Calu3 (cell line): ENCODE data around the gene BBOF1. TPM values are rescaled to one million over a fixed set of nuclear protein-coding genes. Genes with fewer than 3 reads are reported as not detected.

Experiments used
- BruUV-seq: library from RNA; stranded (reverse); fragments of 400-500 nt; replicated peaks from 2 replicates; lab custom pipeline; 2021; lab: Mats Ljungman, UMichigan
- CTCF ChIA-PET: fragments of 300-600 bp; sonication (Branson Sonifier 250); formaldehyde crosslinking; loops from one replicate; lab custom pipeline; 2022; ENCODE audit warnings: antibody characterized with exemption; lab: Charles Lee
- DNase-seq: peaks from one replicate; pipeline ENCODE4 v3.0.0; 2022
- H3K27ac Mint-ChIP-seq: one replicate; pipeline ENCODE4 v1.8.0; 2022; ENCODE audit warnings: mixed read lengths; ENCODE audit not compliant: unreplicated experiment
- H3K27me3 Mint-ChIP-seq: one replicate; pipeline ENCODE4 v1.8.0; 2022; ENCODE audit warnings: mixed read lengths; ENCODE audit not compliant: unreplicated experiment
- H3K36me3 Mint-ChIP-seq: one replicate; pipeline ENCODE4 v1.8.0; 2022; ENCODE audit warnings: mild to moderate bottlenecking, moderate library complexity, mixed read lengths; ENCODE audit not compliant: insufficient read depth, unreplicated experiment
- H3K4me1 Mint-ChIP-seq: one replicate; pipeline ENCODE4 v1.8.0; 2022; ENCODE audit warnings: mild to moderate bottlenecking, low read depth, mixed read lengths; ENCODE audit not compliant: unreplicated experiment
- H3K4me3 Mint-ChIP-seq: one replicate; pipeline ENCODE4 v1.8.0; 2022; ENCODE audit warnings: mild to moderate bottlenecking, low read depth, moderate library complexity, mixed read lengths; ENCODE audit not compliant: unreplicated experiment
- H3K9me3 Mint-ChIP-seq: one replicate; pipeline ENCODE4 v1.8.0; 2022; ENCODE audit warnings: low read depth, mixed read lengths; ENCODE audit not compliant: unreplicated experiment
- intact Hi-C: fragments of 100-400 bp; cut with micrococcal nuclease; formaldehyde crosslinking; loops from one replicate; pipeline ENCODE4 v1.10.0; 2022; ENCODE audit not compliant: unreplicated experiment
- total RNA-seq: library from RNA; stranded (reverse); gene quantifications from 2 replicates; pipeline ENCODE4 v1.2.3, GENCODE V29; 2022
- TF ChIP-seq, protein P1 (sequence below): fragments of 200-600 bp; IDR thresholded peaks from one replicate; pipeline ENCODE4 v1.8.0; 2022; ENCODE audit warnings: antibody characterized with exemption; ENCODE audit not compliant: unreplicated experiment

Gene BBOF1
- total RNA-seq, 1 experiment from 2014 or later, result 1.3 TPM

GRCh38 chr14:74018174-74018585 is 969 bp upstream of the BBOF1 start:
- CTCF ChIA-PET, result interaction anchor here (0.6 to 0.7 kb wide), 2 partner anchors 21 to 453 kb away, joined by 3 read pairs; no protein-coding TSS in a partner anchor
- Mint-ChIP-seq H3K36me3 (peaks cover 19% of the 10 kb centered on the region), H3K27me3 (no peaks in the 10 kb centered on the region), H3K4me1 (peaks cover 7% of the 10 kb centered on the region), H3K4me3 (peak overlapping the region; percentile 67), H3K27ac (peak overlapping the region; percentile 73), H3K9me3 (no peaks in the 10 kb centered on the region)
- no peak for DNase-seq
- TSS peak; percentile 39 for BruUV-seq
- TF ChIP-seq, protein P1, sequence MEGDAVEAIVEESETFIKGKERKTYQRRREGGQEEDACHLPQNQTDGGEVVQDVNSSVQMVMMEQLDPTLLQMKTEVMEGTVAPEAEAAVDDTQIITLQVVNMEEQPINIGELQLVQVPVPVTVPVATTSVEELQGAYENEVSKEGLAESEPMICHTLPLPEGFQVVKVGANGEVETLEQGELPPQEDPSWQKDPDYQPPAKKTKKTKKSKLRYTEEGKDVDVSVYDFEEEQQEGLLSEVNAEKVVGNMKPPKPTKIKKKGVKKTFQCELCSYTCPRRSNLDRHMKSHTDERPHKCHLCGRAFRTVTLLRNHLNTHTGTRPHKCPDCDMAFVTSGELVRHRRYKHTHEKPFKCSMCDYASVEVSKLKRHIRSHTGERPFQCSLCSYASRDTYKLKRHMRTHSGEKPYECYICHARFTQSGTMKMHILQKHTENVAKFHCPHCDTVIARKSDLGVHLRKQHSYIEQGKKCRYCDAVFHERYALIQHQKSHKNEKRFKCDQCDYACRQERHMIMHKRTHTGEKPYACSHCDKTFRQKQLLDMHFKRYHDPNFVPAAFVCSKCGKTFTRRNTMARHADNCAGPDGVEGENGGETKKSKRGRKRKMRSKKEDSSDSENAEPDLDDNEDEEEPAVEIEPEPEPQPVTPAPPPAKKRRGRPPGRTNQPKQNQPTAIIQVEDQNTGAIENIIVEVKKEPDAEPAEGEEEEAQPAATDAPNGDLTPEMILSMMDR, result no peak
- intact Hi-C loops, result no loop called here

DNA sequence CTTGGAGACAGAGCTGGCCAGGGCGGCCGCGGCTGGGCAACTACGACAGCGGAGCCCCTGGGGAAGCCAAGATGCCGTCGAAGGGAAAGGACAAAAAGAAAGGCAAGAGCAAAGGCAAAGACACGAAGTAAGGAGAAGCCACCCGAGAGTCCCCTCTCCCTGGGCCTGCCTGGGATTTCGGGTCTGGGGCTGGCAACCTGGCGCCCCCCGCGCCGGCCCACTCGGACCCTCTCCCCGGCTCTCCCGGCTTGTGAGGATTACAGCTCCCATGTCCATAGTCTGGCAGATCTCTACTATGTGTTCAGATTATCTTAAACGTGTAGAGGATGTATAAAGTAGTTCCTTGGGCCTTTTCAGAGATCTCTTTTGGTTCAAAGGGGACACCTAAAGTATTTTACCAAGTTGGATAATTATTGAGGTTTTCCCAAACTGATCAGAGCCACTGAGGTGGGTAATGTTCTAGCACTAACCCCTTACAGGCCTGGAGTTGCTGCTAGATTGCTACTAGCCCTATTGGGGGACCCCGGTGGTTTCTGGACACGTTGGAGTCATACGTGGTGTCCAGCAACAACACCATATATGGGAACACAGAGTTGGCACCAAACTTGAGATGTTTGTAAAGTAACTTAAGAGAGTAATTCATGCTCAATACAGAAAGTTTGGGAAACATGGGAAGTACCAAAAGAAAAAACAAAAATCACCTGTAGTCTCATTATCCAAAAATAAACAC is 424 bp downstream of the BBOF1 start:
- CTCF ChIA-PET, result interaction anchor here (0.6 kb wide), 1 partner anchor 67 kb away, joined by 7 read pairs; no protein-coding TSS in a partner anchor
- Mint-ChIP-seq H3K4me1 (no peaks in the 10 kb centered on the region), H3K36me3 (peaks cover 19% of the 10 kb centered on the region), H3K27me3 (no peaks in the 10 kb centered on the region), H3K27ac (peak overlapping the region; percentile 73), H3K4me3 (peak overlapping the region; percentile 67), H3K9me3 (no peaks in the 10 kb centered on the region)
- intact Hi-C loops, result no loop called here
- BruUV-seq, result TSS peak; percentile 77
- TF ChIP-seq, protein P1, result no peak
- no peak for DNase-seq

DNA sequence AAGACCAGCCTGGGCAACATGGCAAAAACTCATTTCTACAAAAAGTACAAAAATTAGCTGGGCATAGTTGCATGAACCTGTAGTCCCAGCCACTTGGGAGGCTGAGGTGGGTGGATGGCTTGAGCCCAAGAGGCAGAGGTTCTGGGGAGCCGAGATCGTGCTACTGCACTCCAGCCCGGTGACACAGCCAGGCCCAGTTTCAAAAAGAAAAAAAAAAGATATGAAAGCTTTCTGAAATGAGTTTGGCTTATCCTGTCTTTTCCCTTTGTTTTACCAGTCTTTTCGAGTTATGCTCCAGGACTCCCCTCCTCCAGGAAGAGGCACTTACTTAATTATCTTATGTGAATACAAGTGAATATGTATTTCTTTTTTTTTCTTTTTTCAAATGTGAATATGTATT is 3.2 kb downstream of the BBOF1 start:
- Mint-ChIP-seq H3K9me3 (no peaks in the 10 kb centered on the region), H3K4me1 (no peaks in the 10 kb centered on the region), H3K27ac (no peak overlapping the region), H3K36me3 (peaks cover 19% of the 10 kb centered on the region), H3K4me3 (no peak overlapping the region), H3K27me3 (no peaks in the 10 kb centered on the region)
- TF ChIP-seq, protein P1, result no peak
- no peak for DNase-seq
- CTCF ChIA-PET, result no interaction called here
- no TSS peak for BruUV-seq
- intact Hi-C loops, result no loop called here

DNA sequence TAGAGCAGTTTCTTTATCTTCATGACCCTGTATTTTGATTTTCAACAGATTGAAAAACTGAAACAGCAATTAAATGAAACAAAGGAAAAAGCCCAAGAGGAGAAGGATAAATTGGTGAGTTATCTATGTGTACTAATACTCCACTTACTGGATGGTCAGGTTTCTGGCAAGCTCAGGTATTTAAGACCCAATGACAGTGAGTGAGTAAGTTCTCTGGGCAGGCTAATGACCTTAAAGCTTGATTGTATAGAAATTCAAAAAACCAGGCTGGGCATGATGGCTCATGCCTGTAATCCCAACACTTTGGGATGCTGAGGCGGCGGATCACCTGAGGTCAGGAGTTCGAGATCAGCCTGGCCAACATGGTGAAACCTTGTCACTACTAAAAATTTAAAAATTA is 10.0 kb downstream of the BBOF1 start:
- CTCF ChIA-PET, result interaction anchor here (0.6 kb wide), 1 partner anchor 87 kb away, joined by 3 read pairs; no protein-coding TSS in a partner anchor
- TF ChIP-seq, protein P1, result no peak
- Mint-ChIP-seq H3K9me3 (no peaks in the 10 kb centered on the region), H3K4me3 (no peak overlapping the region), H3K36me3 (no peaks in the 10 kb centered on the region), H3K27me3 (no peaks in the 10 kb centered on the region), H3K27ac (no peak overlapping the region), H3K4me1 (no peaks in the 10 kb centered on the region)
- BruUV-seq, result no TSS peak
- intact Hi-C loops, result no loop called here
- no peak for DNase-seq
